NT2/D1 (cell line): ENCODE results near the gene DYNLT1.

ENCODE experiments used
- SUZ12 ChIP-seq: IDR thresholded peaks from 2 replicates; pipeline ENCODE4 v1.6.1; 2011; ENCODE audit not compliant: insufficient read length, insufficient read depth; ENCODE audit errors: extremely low read depth
- YY1 ChIP-seq: IDR thresholded peaks from 2 replicates; pipeline ENCODE4 v1.6.1; 2011; ENCODE audit not compliant: insufficient read length, insufficient read depth
- ZNF274 ChIP-seq: IDR thresholded peaks from 2 replicates; pipeline ENCODE4 v1.6.1; 2011; ENCODE audit warnings: mild to moderate bottlenecking, low read depth, low read length

GRCh38 chr6:158669145-158670035 lies 24.8 kb upstream of the DYNLT1 start:
- no peak for TF ChIP-seq ZNF274
- TF ChIP-seq YY1 = no peak
- TF ChIP-seq SUZ12 = no peak
